BJ (cell line): ENCODE measurements around the gene PPP1R7. TPM values are rescaled to one million over a fixed set of nuclear protein-coding genes. Genes with fewer than 3 reads are reported as not detected.

ENCODE experiments used
- CTCF ChIA-PET: fragments of 350-600 bp; formaldehyde crosslinking; extraction: SDS; loops from one replicate; lab custom pipeline; 2021; ENCODE audit warnings: antibody characterized with exemption, inconsistent platforms; lab: Yijun Ruan, JAX
- POLR2A ChIA-PET: fragments of 300-600 bp; sonication (Branson Sonifier 250); formaldehyde crosslinking; extraction: SDS; loops from one replicate; lab custom pipeline; 2021; ENCODE audit warnings: antibody characterized with exemption; lab: Charles Lee
- DNase-seq: peaks from one replicate; pipeline ENCODE4 v3.0.0-alpha.2; 2011; ENCODE audit warnings: low read depth
- H3K27me3 ChIP-seq: 2 replicates; pipeline ENCODE4 v1.6.0; 2011; ENCODE audit warnings: low read length; ENCODE audit not compliant: control insufficient read depth, insufficient read depth
- H3K36me3 ChIP-seq: 2 replicates; pipeline ENCODE4 v1.5.1; 2011; ENCODE audit warnings: low read length; ENCODE audit not compliant: control insufficient read depth, insufficient read depth
- H3K4me3 ChIP-seq: 2 replicates; pipeline ENCODE4 v1.5.1; 2011; ENCODE audit warnings: low read depth, mild to moderate bottlenecking, control low read depth, low read length
- polyA plus RNA-seq: library from polyadenylated mRNA; depleted of rRNA; stranded (reverse); fragments of >200 nt; gene quantifications from 2 replicates; pipeline ENCODE4 v1.2.3, GENCODE V29; 2011
- TF ChIP-seq, protein P1 (sequence below): IDR thresholded peaks from 2 replicates; pipeline ENCODE4 v1.5.1; 2011; ENCODE audit warnings: low read depth, mild to moderate bottlenecking, control low read depth, inconsistent platforms, low read length, moderate library complexity; ENCODE audit not compliant: insufficient read depth

PPP1R7 gene
- polyA plus RNA-seq, 1 experiment: 45.8 TPM

GRCh38 chr2:241161646-241162281 lies 11.5 kb downstream of the PPP1R7 start:
- Histone ChIP-seq H3K36me3 (peaks cover 20% of the 10 kb centered on the region), H3K27me3 (no peaks in the 10 kb centered on the region), H3K4me3 (no peak overlapping the region)
- ChIA-PET POLR2A (no interaction called here), CTCF (interaction anchor here (1.1 kb wide), 1 partner anchor 247 kb away, joined by 3 read pairs; no protein-coding TSS in a partner anchor)
- peak; percentile 39 for DNase-seq
- TF ChIP-seq, protein P1, sequence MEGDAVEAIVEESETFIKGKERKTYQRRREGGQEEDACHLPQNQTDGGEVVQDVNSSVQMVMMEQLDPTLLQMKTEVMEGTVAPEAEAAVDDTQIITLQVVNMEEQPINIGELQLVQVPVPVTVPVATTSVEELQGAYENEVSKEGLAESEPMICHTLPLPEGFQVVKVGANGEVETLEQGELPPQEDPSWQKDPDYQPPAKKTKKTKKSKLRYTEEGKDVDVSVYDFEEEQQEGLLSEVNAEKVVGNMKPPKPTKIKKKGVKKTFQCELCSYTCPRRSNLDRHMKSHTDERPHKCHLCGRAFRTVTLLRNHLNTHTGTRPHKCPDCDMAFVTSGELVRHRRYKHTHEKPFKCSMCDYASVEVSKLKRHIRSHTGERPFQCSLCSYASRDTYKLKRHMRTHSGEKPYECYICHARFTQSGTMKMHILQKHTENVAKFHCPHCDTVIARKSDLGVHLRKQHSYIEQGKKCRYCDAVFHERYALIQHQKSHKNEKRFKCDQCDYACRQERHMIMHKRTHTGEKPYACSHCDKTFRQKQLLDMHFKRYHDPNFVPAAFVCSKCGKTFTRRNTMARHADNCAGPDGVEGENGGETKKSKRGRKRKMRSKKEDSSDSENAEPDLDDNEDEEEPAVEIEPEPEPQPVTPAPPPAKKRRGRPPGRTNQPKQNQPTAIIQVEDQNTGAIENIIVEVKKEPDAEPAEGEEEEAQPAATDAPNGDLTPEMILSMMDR: no peak

- POLR2A ChIA-PET: interaction anchor here (0.6 kb wide), 1 partner anchor 56 kb away, joined by 3 read pairs; no protein-coding TSS in a partner anchor
- CTCF ChIA-PET: interaction anchor here (0.7 kb wide), 1 partner anchor 9 kb away, joined by 3 read pairs; no protein-coding TSS in a partner anchor
- no peak for DNase-seq
- TF ChIP-seq, protein P1: no peak
- Histone ChIP-seq H3K36me3 (peaks cover 21% of the 10 kb centered on the region), H3K27me3 (no peaks in the 10 kb centered on the region), H3K4me3 (no peak overlapping the region)
Measured at GRCh38 chr2:241163601-241164118, 13.4 kb downstream of the PPP1R7 start.

GRCh38 chr2:241168366-241168765 lies 18.1 kb downstream of the PPP1R7 start:
- no peak for DNase-seq
- Histone ChIP-seq H3K27me3 (no peaks in the 10 kb centered on the region), H3K36me3 (peaks cover 26% of the 10 kb centered on the region), H3K4me3 (no peak overlapping the region)
- CTCF ChIA-PET: no interaction called here
- TF ChIP-seq, protein P1: no peak
- POLR2A ChIA-PET: no interaction called here

GRCh38 chr2:241173557-241173956 lies 23.3 kb downstream of the PPP1R7 start:
- H3K36me3 ChIP-seq: peaks cover 10% of the 10 kb centered on the region
- POLR2A ChIA-PET: no interaction called here
- CTCF ChIA-PET: no interaction called here
- H3K4me3 ChIP-seq: no peak overlapping the region
- H3K27me3 ChIP-seq: no peaks in the 10 kb centered on the region
- no peak for DNase-seq
- TF ChIP-seq, protein P1: no peak

DNA sequence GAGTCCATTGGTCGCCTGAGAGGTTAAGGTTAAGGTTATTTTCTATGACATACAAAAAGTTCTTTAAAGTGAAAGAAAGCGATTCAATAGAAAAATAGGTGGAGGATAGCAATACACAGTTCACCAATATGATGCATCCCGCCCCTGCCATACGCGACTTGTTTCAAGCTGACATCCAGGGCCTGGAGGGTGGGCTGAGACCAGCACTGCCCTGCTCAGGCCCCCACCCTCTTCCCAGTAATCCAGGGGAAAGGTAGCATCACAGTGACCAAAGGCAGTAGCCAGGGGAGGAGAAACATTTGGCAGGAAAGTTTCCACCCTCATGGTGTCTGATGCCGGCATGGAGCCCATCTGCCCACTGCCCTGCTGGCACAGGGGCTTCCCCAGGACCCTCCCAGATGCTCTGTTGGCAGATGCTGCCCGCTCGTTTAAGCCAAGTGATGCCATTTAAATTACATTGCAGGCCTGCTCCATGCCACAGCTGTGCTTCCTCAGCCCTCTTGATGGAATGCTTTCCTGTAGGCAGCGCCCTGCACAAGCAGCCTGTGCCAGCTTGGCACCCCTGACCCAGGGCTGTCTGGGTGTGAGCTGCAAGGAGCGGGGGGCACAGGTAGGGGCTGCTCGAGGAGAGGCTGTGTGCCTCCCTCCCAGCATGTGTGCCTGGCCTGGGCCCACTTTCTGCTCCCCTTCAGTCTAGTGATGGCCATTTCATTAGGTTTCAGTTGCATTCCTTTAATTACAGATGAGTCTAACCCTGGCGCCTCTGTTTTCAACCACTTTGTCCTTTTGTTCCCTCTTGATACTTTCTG lies 27.5 kb downstream of the PPP1R7 start:
- peaks cover 1% of the 10 kb centered on the region; the same call in 1 of the 2 replicates for H3K36me3 ChIP-seq
- ChIA-PET POLR2A (no interaction called here), CTCF (no interaction called here)
- DNase-seq: no peak
- H3K4me3 ChIP-seq: no peak overlapping the region
- TF ChIP-seq, protein P1: no peak
- no peaks in the 10 kb centered on the region for H3K27me3 ChIP-seq
